DOHH2 (cell line): ENCODE data around the gene PRR15.

Experiments used
- H3F3A ChIP-seq: fragments of 200-600 bp; sonication (generic), shearing (Covaris generic); 2 replicates; pipeline ENCODE4 v1.6.0; 2016; ENCODE audit warnings: antibody characterized with exemption, mild to moderate bottlenecking; ENCODE audit not compliant: control insufficient read depth, insufficient read depth
- H3K27ac ChIP-seq: fragments of 200-600 bp; sonication (generic); 2 replicates; pipeline ENCODE4 v1.5.1; 2014; ENCODE audit warnings: low read depth, mild to moderate bottlenecking, low read length, moderate library complexity
- H3K27me3 ChIP-seq: fragments of 200-600 bp; sonication (generic); 2 replicates; pipeline ENCODE4 v1.6.1; 2014; ENCODE audit warnings: mild to moderate bottlenecking, low read length, mixed read lengths; ENCODE audit not compliant: control insufficient read depth
- H3K36me3 ChIP-seq: fragments of 200-600 bp; sonication (generic); 2 replicates; pipeline ENCODE4 v1.6.1; 2014; ENCODE audit warnings: mild to moderate bottlenecking, low read length, moderate library complexity, mixed read lengths; ENCODE audit not compliant: control insufficient read depth
- H3K4me1 ChIP-seq: fragments of 200-600 bp; sonication (generic); 2 replicates; pipeline ENCODE4 v1.6.1; 2014; ENCODE audit warnings: mild to moderate bottlenecking, low read length, mixed read lengths; ENCODE audit not compliant: control insufficient read depth
- H3K4me2 ChIP-seq: fragments of 200-600 bp; sonication (generic); 2 replicates; pipeline ENCODE4 v1.6.0; 2014; ENCODE audit warnings: mild to moderate bottlenecking, low read length, moderate library complexity
- H3K4me3 ChIP-seq: fragments of 200-600 bp; sonication (generic); 2 replicates; pipeline ENCODE4 v1.5.1; 2014; ENCODE audit warnings: mild to moderate bottlenecking, low read length, mixed read lengths
- H3K79me2 ChIP-seq: fragments of 200-600 bp; sonication (generic); 2 replicates; pipeline ENCODE4 v1.6.1; 2014; ENCODE audit warnings: mild to moderate bottlenecking, low read length, mixed read lengths; ENCODE audit not compliant: control insufficient read depth
- H3K9me2 ChIP-seq: fragments of 200-600 bp; sonication (generic); replicated peaks from 2 replicates; pipeline ENCODE4 v1.6.1; 2014; ENCODE audit warnings: mild to moderate bottlenecking, low read length, mixed read lengths; ENCODE audit not compliant: control insufficient read depth
- H3K9me3 ChIP-seq: fragments of 200-600 bp; sonication (generic); 2 replicates; pipeline ENCODE4 v1.6.1; 2014; ENCODE audit warnings: antibody characterized with exemption, low read length, mixed read lengths; ENCODE audit not compliant: control insufficient read depth, insufficient read depth
- H4K20me1 ChIP-seq: fragments of 200-600 bp; sonication (generic); 2 replicates; pipeline ENCODE4 v1.6.0; 2014; ENCODE audit warnings: low read depth, mild to moderate bottlenecking, antibody characterized with exemption, low read length, moderate library complexity; ENCODE audit not compliant: control insufficient read depth, insufficient read depth
- EZH2phosphoT487 ChIP-seq: fragments of 200-600 bp; sonication (generic); IDR thresholded peaks from 2 replicates; pipeline ENCODE4 v1.6.1; 2017; ENCODE audit warnings: borderline replicate concordance, mild to moderate bottlenecking, antibody characterized with exemption, low read length, moderate library complexity, mixed read lengths
- TF ChIP-seq, protein P1 (sequence below): fragments of 200-600 bp; sonication (generic); IDR thresholded peaks from one replicate; pipeline ENCODE4 v1.5.1; 2014; ENCODE audit warnings: antibody characterized with exemption, mild to moderate bottlenecking, low read depth, low read length; ENCODE audit not compliant: poor library complexity, severe bottlenecking

Gene PRR15

DNA sequence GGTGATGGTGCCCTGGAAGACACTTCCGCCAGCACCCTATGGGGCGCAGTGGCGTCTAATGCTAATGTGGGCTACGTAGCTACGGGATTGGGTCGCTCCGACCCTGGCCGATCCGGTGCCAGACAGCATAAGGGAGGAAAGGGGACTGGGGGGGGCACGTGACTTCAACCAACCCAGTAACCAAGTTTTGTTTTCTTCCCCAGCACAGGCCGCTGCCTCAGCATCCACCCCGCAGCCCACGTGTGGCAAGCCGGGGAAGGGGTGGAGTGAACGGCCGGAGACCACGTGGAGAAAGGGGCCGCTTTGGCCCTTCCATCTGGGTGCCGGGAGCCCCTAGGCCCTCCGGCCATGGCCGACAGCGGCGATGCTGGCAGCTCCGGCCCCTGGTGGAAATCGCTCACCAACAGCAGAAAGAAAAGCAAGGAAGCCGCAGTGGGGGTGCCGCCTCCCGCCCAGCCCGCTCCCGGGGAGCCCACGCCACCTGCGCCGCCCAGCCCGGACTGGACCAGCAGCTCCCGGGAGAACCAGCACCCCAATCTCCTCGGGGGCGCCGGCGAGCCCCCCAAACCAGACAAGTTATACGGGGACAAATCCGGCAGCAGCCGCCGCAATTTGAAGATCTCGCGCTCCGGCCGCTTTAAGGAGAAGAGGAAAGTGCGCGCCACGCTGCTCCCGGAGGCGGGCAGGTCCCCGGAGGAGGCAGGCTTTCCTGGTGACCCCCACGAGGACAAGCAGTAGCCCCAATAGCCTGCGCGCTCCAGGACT, 2.5 kb downstream of the PRR15 start:
- H3K79me2 ChIP-seq = no peaks in the 10 kb centered on the region
- H3K4me3 ChIP-seq = no peak overlapping the region
- no peak overlapping the region for H3K4me2 ChIP-seq
- no peaks in the 10 kb centered on the region for H3K36me3 ChIP-seq
- H3K27me3 ChIP-seq = peaks cover 21% of the 10 kb centered on the region
- H3K27ac ChIP-seq = no peak overlapping the region
- peaks cover 22% of the 10 kb centered on the region for H3K9me3 ChIP-seq
- H3K9me2 ChIP-seq = no peaks in the 10 kb centered on the region
- H3K4me1 ChIP-seq = no peaks in the 10 kb centered on the region
- no peaks in the 10 kb centered on the region for H3F3A ChIP-seq
- H4K20me1 ChIP-seq = no peaks in the 10 kb centered on the region
- no peak for TF ChIP-seq EZH2phosphoT487
- TF ChIP-seq, protein P1, sequence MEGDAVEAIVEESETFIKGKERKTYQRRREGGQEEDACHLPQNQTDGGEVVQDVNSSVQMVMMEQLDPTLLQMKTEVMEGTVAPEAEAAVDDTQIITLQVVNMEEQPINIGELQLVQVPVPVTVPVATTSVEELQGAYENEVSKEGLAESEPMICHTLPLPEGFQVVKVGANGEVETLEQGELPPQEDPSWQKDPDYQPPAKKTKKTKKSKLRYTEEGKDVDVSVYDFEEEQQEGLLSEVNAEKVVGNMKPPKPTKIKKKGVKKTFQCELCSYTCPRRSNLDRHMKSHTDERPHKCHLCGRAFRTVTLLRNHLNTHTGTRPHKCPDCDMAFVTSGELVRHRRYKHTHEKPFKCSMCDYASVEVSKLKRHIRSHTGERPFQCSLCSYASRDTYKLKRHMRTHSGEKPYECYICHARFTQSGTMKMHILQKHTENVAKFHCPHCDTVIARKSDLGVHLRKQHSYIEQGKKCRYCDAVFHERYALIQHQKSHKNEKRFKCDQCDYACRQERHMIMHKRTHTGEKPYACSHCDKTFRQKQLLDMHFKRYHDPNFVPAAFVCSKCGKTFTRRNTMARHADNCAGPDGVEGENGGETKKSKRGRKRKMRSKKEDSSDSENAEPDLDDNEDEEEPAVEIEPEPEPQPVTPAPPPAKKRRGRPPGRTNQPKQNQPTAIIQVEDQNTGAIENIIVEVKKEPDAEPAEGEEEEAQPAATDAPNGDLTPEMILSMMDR = no peak

DNA sequence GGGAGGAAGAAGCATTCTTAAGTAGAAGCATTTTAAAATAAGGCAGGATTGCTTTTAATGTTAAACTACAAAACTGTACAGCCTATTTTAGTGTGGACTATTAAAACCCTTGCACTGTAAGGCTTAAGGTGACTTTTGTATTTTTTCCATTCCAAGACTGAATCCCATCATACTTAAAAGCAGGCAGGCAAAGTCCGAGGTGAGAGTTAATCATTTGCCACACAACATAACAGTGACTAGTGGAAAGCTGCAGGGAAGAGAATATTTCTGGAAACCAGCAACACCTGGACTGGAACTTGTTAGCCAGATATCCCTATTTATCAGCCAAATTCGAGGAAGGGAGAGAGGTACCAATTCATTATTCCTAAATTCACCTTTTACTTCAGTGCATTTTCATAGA, 3.5 kb downstream of the PRR15 start:
- Histone ChIP-seq H3K79me2 (no peaks in the 10 kb centered on the region), H3K9me3 (peaks cover 22% of the 10 kb centered on the region), H3F3A (no peaks in the 10 kb centered on the region), H3K4me2 (no peak overlapping the region), H3K27me3 (peaks cover 18% of the 10 kb centered on the region), H3K4me3 (no peak overlapping the region), H4K20me1 (no peaks in the 10 kb centered on the region), H3K9me2 (no peaks in the 10 kb centered on the region), H3K36me3 (no peaks in the 10 kb centered on the region), H3K4me1 (no peaks in the 10 kb centered on the region), H3K27ac (no peak overlapping the region)
- no peak for TF ChIP-seq EZH2phosphoT487
- TF ChIP-seq, protein P1 = no peak

DNA sequence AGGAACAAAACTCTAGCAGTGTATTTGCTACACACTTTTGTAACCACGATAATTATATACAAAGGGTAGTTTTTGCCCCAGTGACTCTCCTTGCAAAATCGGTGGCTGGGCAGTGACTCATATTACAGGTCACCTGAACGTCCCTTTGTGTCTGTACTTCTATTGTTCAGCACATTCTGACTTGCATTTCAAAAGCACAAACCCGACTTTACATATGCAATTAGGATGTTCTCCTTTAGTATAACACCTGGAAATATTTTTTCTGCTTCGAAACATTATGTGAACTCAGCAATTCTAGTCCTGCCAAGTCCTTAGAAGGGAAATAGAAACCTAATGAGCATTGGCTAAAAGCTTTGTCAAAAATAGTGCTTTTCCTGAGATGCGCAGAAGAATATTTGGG, 6.0 kb downstream of the PRR15 start:
- Histone ChIP-seq H3K79me2 (no peaks in the 10 kb centered on the region), H3K4me2 (no peak overlapping the region), H3K9me3 (peaks cover 10% of the 10 kb centered on the region), H3F3A (no peaks in the 10 kb centered on the region), H4K20me1 (no peaks in the 10 kb centered on the region), H3K9me2 (no peaks in the 10 kb centered on the region), H3K27me3 (peaks cover 15% of the 10 kb centered on the region), H3K27ac (no peak overlapping the region), H3K4me3 (no peak overlapping the region), H3K36me3 (no peaks in the 10 kb centered on the region), H3K4me1 (no peaks in the 10 kb centered on the region)
- TF ChIP-seq EZH2phosphoT487 = no peak
- TF ChIP-seq, protein P1 = no peak
